Activated CD4-positive, alpha-beta memory T cell treated with anti-CD3 and anti-CD28 coated beads for 36 hours (primary cell): ENCODE measurements around the gene ARF3. TPM values are rescaled to one million over a fixed set of nuclear protein-coding genes. Genes with fewer than 3 reads are reported as not detected.

Source experiments
- CTCF ChIA-PET: fragments of 350-600 bp; sonication (Branson Sonifier 250); formaldehyde crosslinking; loops from one replicate; lab custom pipeline; 2021; ENCODE audit warnings: antibody characterized with exemption, inconsistent platforms; lab: Charles Lee
- POLR2A ChIA-PET: fragments of 350-600 bp; sonication (Branson Sonifier 250); formaldehyde crosslinking; loops from one replicate; lab custom pipeline; 2021; ENCODE audit warnings: antibody characterized with exemption; lab: Charles Lee
- DNase-seq: peaks from one replicate; pipeline ENCODE4 v3.0.0-alpha.2; 2020
- H3K27ac Mint-ChIP-seq: one replicate; pipeline ENCODE4 v1.8.0; 2021; ENCODE audit warnings: mixed read lengths
- H3K27me3 Mint-ChIP-seq: one replicate; pipeline ENCODE4 v1.8.0; 2021; ENCODE audit warnings: mixed read lengths
- H3K36me3 Mint-ChIP-seq: one replicate; pipeline ENCODE4 v1.8.0; 2021; ENCODE audit warnings: mixed read lengths
- H3K4me1 Mint-ChIP-seq: one replicate; pipeline ENCODE4 v1.8.0; 2021; ENCODE audit warnings: low read depth, mixed read lengths
- H3K4me3 Mint-ChIP-seq: one replicate; pipeline ENCODE4 v1.8.0; 2021; ENCODE audit warnings: mild to moderate bottlenecking, mixed read lengths
- H3K9me3 Mint-ChIP-seq: one replicate; pipeline ENCODE4 v1.8.0; 2021; ENCODE audit warnings: mixed read lengths
- intact Hi-C: fragments of 100-400 bp; cut with micrococcal nuclease; formaldehyde crosslinking; loops from one replicate; pipeline ENCODE4 v1.15.1; 2023
- total RNA-seq, 2 experiments: library from RNA; stranded (reverse); gene quantifications; one replicate each; pipeline ENCODE4 v1.2.3, GENCODE V29; 2021

The ARF3 gene
- total RNA-seq, 2 experiments from 2014 or later = 110 to 121 TPM

DNA sequence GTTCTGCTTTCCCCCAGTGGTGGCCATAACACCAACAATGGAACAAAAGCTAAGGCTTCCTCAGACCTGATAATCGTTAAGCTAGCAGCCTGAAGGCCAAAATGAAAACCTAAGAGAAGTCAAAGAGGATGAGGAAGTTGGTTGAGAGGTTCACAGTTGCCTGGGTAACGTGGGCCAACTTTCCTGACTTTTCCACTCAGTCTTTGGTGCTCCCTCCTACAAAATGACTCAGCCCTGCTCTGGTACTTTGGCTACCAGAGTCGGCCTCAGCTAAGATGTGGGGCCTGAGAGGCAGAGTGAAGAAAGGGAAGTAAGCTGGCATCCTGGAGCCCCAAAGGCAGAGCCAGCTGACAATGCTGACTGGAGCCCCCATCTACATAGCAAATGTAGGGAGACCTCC, 17.1 kb downstream of the ARF3 start:
- no peak overlapping the region for H3K27ac Mint-ChIP-seq
- peaks cover 13% of the 10 kb centered on the region for H3K36me3 Mint-ChIP-seq
- H3K4me3 Mint-ChIP-seq = no peak overlapping the region
- H3K4me1 Mint-ChIP-seq = no peaks in the 10 kb centered on the region
- no peak for DNase-seq
- H3K27me3 Mint-ChIP-seq = no peaks in the 10 kb centered on the region
- intact Hi-C loops = no loop called here
- no peaks in the 10 kb centered on the region for H3K9me3 Mint-ChIP-seq
- CTCF ChIA-PET = interaction anchor here (1.0 to 7.9 kb wide), 10 partner anchors 12 to 125 kb away, joined by 3 to 118 read pairs (median 4); partner anchors contain the start of genes DDX23 and FKBP11
- POLR2A ChIA-PET = no interaction called here

- H3K4me3 Mint-ChIP-seq = no peak overlapping the region
- intact Hi-C loops = loop anchor here (5.0 kb wide), 1 partner anchor 72 kb away; the partner anchor contains the start of gene RND1
Measured at GRCh38 chr12:48938805-48939204, 18.5 kb downstream of the ARF3 start.

GRCh38 chr12:48937170-48937569, 20.1 kb downstream of the ARF3 start:
- H3K9me3 Mint-ChIP-seq = no peaks in the 10 kb centered on the region
- no peak overlapping the region for H3K4me3 Mint-ChIP-seq
- no peaks in the 10 kb centered on the region for H3K27me3 Mint-ChIP-seq
- CTCF ChIA-PET = interaction anchor here (0.6 to 7.9 kb wide), 6 partner anchors 10 to 144 kb away, joined by 3 to 118 read pairs (median 23); partner anchors contain the start of gene DDX23
- H3K36me3 Mint-ChIP-seq = peaks cover 27% of the 10 kb centered on the region
- intact Hi-C loops = loop anchor here (2.0 to 5.0 kb wide), 2 partner anchors 36 to 70 kb away; partner anchors contain the start of gene RND1
- POLR2A ChIA-PET = no interaction called here
- DNase-seq = no peak
- H3K27ac Mint-ChIP-seq = no peak overlapping the region
- H3K4me1 Mint-ChIP-seq = peaks cover 22% of the 10 kb centered on the region

More at GRCh38 chr12:48938805-48939204, 18.5 kb downstream of the ARF3 start:
- Mint-ChIP-seq H3K27me3 (no peaks in the 10 kb centered on the region), H3K36me3 (peaks cover 18% of the 10 kb centered on the region), H3K9me3 (no peaks in the 10 kb centered on the region), H3K4me1 (peaks cover 10% of the 10 kb centered on the region), H3K27ac (no peak overlapping the region)
- DNase-seq = no peak
- ChIA-PET CTCF (interaction anchor here (1.1 to 7.9 kb wide), 6 partner anchors 18 to 85 kb away, joined by 3 to 118 read pairs (median 4); partner anchors contain the start of genes ARF3, DDX23 and WNT1), POLR2A (no interaction called here)

- no peak overlapping the region for H3K27ac Mint-ChIP-seq
- ChIA-PET POLR2A (no interaction called here), CTCF (interaction anchor here (0.6 to 7.9 kb wide), 26 partner anchors 10 to 145 kb away, joined by 3 to 118 read pairs (median 4); partner anchors contain the start of genes ARF3, DDX23, FKBP11 and RND1)
- intact Hi-C loops = loop anchor here (1.0 to 5.0 kb wide), 3 partner anchors 36 to 83 kb away; partner anchors contain the start of gene RND1
- peaks cover 22% of the 10 kb centered on the region for H3K4me1 Mint-ChIP-seq
- no peak overlapping the region for H3K4me3 Mint-ChIP-seq
- no peaks in the 10 kb centered on the region for H3K27me3 Mint-ChIP-seq
- H3K9me3 Mint-ChIP-seq = no peaks in the 10 kb centered on the region
- peak; percentile 85 for DNase-seq
- peaks cover 27% of the 10 kb centered on the region for H3K36me3 Mint-ChIP-seq
Measured at GRCh38 chr12:48936379-48936979, 20.8 kb downstream of the ARF3 start.

DNA sequence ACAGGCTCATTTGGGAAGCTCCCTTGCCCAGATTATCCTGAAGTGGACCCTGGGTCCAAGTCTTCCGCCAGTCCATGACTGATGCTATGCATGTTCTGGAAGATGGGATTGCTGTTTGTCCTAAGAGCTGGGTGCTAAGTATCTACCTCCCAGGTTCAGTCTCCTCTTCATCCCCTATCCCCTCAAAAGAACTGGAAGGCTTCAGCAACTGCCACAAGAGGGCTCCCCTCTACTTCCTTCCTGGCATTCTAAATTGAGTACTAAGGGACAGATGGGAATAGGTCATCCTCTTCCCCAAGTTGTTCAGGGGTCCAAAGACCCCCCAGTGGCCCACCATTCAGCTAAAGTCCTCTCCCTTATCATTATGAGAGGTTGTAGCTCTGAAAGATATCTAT, 23.0 kb downstream of the ARF3 start:
- intact Hi-C loops = loop anchor here (1.0 kb wide), 1 partner anchor 10 kb away; no protein-coding TSS in a partner anchor
- ChIA-PET CTCF (interaction anchor here (0.9 to 7.9 kb wide), 17 partner anchors 9 to 362 kb away, joined by 3 to 118 read pairs (median 9); partner anchors contain the start of genes DDX23, FKBP11, RND1 and WNT1), POLR2A (interaction anchor here (0.7 to 1.3 kb wide), 2 partner anchors 9 to 43 kb away, joined by 3 to 5 read pairs; partner anchors contain the start of gene FKBP11)
- Mint-ChIP-seq H3K27me3 (no peaks in the 10 kb centered on the region), H3K9me3 (no peaks in the 10 kb centered on the region), H3K4me3 (no peak overlapping the region), H3K4me1 (peaks cover 25% of the 10 kb centered on the region), H3K27ac (peak overlapping the region; percentile 79), H3K36me3 (peaks cover 30% of the 10 kb centered on the region)
- peak; percentile 21 for DNase-seq

GRCh38 chr12:48933664-48934311, 23.5 kb downstream of the ARF3 start:
- CTCF ChIA-PET = interaction anchor here (0.9 to 7.9 kb wide), 16 partner anchors 8 to 363 kb away, joined by 3 to 118 read pairs (median 9); partner anchors contain the start of genes DDX23, FKBP11, RND1 and WNT1
- POLR2A ChIA-PET = interaction anchor here (0.7 to 1.6 kb wide), 3 partner anchors 8 to 43 kb away, joined by 3 to 8 read pairs (median 5); partner anchors contain the start of gene FKBP11
- no peak overlapping the region for H3K4me3 Mint-ChIP-seq
- intact Hi-C loops = loop anchor here (1.0 kb wide), 1 partner anchor 9 kb away; no protein-coding TSS in a partner anchor
- H3K36me3 Mint-ChIP-seq = peaks cover 29% of the 10 kb centered on the region
- H3K27ac Mint-ChIP-seq = peak overlapping the region; percentile 79
- DNase-seq = peak; percentile 33
- no peaks in the 10 kb centered on the region for H3K9me3 Mint-ChIP-seq
- peaks cover 25% of the 10 kb centered on the region for H3K4me1 Mint-ChIP-seq
- H3K27me3 Mint-ChIP-seq = no peaks in the 10 kb centered on the region

DNA sequence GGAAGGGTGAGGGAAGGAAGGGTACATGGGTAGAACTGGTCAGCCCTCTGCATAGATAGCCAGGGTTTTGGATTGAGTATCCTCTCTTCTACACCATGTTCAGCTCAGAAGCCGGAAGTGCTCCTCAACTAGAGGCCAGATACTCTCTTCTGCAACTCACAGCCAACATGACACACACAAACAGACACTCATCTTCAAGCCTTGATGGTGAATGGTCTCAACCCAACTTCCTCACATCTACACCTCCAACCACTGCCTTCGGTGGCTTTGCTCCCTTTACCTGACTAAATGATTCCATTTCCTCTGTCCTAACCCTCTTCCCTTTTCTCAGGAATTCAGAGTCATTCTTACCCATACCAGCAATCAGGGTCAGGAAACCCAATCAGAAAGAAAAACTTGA, 24.4 kb downstream of the ARF3 start:
- H3K36me3 Mint-ChIP-seq = peaks cover 26% of the 10 kb centered on the region
- H3K9me3 Mint-ChIP-seq = no peaks in the 10 kb centered on the region
- intact Hi-C loops = no loop called here
- CTCF ChIA-PET = interaction anchor here (0.5 to 7.0 kb wide), 11 partner anchors 9 to 81 kb away, joined by 3 to 44 read pairs (median 8); partner anchors contain the start of genes DDX23 and WNT1
- H3K4me3 Mint-ChIP-seq = no peak overlapping the region
- peak; percentile 26 for DNase-seq
- H3K27ac Mint-ChIP-seq = peak overlapping the region; percentile 76
- POLR2A ChIA-PET = interaction anchor here (1.1 to 1.6 kb wide), 2 partner anchors 9 to 80 kb away, joined by 3 to 8 read pairs; partner anchors contain the start of gene FKBP11
- H3K27me3 Mint-ChIP-seq = no peaks in the 10 kb centered on the region
- peaks cover 25% of the 10 kb centered on the region for H3K4me1 Mint-ChIP-seq

GRCh38 chr12:48930475-48930874, 26.8 kb downstream of the ARF3 start:
- Mint-ChIP-seq H3K9me3 (no peaks in the 10 kb centered on the region), H3K4me1 (peaks cover 39% of the 10 kb centered on the region), H3K27ac (no peak overlapping the region), H3K4me3 (no peak overlapping the region), H3K36me3 (peaks cover 24% of the 10 kb centered on the region), H3K27me3 (no peaks in the 10 kb centered on the region)
- no peak for DNase-seq
- intact Hi-C loops = no loop called here
- POLR2A ChIA-PET = no interaction called here
- CTCF ChIA-PET = interaction anchor here (0.9 to 2.3 kb wide), 8 partner anchors 10 to 103 kb away, joined by 3 to 12 read pairs (median 4); partner anchors contain the start of genes DDX23 and WNT1

DNA sequence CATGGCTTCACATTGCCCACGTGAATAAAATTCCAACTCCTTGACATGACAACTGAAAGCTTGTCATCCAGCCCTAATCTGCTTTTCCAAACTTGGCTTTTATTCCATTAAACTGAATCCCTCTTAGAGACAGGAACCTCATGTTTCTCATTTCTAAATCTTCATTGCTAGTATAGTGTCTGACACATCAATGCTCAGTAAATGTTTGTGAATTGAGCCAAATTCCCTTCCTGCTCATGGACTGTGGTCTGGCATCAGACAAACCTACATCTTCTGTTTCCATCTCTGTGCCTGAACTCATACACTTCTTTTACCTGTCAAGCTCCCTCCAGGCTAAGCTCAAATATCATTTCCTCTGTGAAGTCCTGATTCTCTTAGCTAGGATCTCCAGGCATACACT, 27.7 kb downstream of the ARF3 start:
- no peak for DNase-seq
- Mint-ChIP-seq H3K36me3 (peaks cover 22% of the 10 kb centered on the region), H3K27me3 (no peaks in the 10 kb centered on the region), H3K27ac (no peak overlapping the region), H3K9me3 (no peaks in the 10 kb centered on the region), H3K4me3 (no peak overlapping the region), H3K4me1 (peaks cover 37% of the 10 kb centered on the region)
- ChIA-PET POLR2A (no interaction called here), CTCF (interaction anchor here (1.0 to 2.3 kb wide), 7 partner anchors 26 to 311 kb away, joined by 3 to 12 read pairs (median 5); partner anchors contain the start of genes DDX23 and WNT1)
- intact Hi-C loops = no loop called here

GRCh38 chr12:48927261-48927660, 30.0 kb downstream of the ARF3 start:
- intact Hi-C loops = no loop called here
- Mint-ChIP-seq H3K27me3 (no peaks in the 10 kb centered on the region), H3K36me3 (peaks cover 30% of the 10 kb centered on the region), H3K4me3 (no peak overlapping the region), H3K4me1 (peaks cover 38% of the 10 kb centered on the region), H3K9me3 (no peaks in the 10 kb centered on the region), H3K27ac (peak overlapping the region; percentile 74)
- DNase-seq = no peak
- POLR2A ChIA-PET = no interaction called here
- CTCF ChIA-PET = interaction anchor here (0.7 to 7.1 kb wide), 5 partner anchors 25 to 93 kb away, joined by 3 to 58 read pairs (median 3); a partner anchor contains a TSS

DNA sequence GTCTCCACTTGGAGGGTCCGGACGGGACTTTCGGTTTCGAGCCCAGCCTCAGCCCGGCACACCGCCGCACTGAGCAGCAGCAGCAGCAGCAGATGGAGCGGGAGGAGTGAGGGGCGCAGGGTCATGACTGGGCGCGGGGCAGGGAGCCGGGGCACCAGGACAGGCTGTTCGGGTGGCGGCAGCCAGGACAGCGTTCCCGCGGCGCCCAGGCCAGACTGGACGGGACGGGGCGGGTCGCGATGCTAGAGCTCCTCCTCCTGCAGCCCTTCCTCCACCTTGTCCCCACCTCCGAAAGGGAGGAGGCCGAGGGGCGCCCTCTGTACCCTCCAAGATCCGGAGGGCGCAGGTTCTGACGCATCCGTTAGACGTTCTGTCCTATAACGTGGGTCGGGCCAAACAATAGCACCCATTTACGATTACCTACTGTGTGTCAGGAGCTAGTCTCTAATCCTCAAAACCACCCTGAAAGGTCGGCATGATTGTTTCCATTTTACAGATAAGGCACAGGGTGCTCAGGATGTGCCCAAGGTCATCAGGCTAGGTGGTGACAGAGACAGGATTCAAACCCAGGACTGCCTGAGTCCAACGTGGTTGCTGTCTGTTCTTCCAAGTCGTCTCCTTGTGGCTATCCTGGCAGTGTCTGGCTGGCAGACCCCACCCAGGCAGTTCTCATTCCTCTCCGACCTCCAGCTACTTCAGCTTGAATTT, 31.8 kb downstream of the ARF3 start, which contains the start of gene FKBP11:
FKBP11 (minus strand) TSS at position 189 of the 708 bp plus-strand sequence; CDS start at position 125, 64 bp downstream.
- CTCF ChIA-PET = interaction anchor here (0.9 to 7.1 kb wide), 14 partner anchors 9 to 73 kb away, joined by 3 to 58 read pairs (median 6); partner anchors contain the start of genes ARF3 and DDX23
- Mint-ChIP-seq H3K27ac (peak within 1 kb of the TSS; percentile 94), H3K4me1 (peaks cover 48% of the 10 kb centered on the region), H3K36me3 (peaks cover 33% of the 10 kb centered on the region), H3K4me3 (peak within 1 kb of the TSS; percentile 88), H3K27me3 (no peaks in the 10 kb centered on the region), H3K9me3 (no peaks in the 10 kb centered on the region)
- peak; percentile 81 for DNase-seq
- POLR2A ChIA-PET = interaction anchor here (0.5 to 3.0 kb wide), 9 partner anchors 7 to 773 kb away, joined by 3 to 10 read pairs (median 5); partner anchors contain the start of genes ARF3, DDN, RHEBL1 and RND1
- intact Hi-C loops = loop anchor here (2.0 kb wide), 2 partner anchors 51 to 69 kb away; no protein-coding TSS in a partner anchor
